ENCODE measurements around the gene MAP2K7.

Gene MAP2K7

DNA sequence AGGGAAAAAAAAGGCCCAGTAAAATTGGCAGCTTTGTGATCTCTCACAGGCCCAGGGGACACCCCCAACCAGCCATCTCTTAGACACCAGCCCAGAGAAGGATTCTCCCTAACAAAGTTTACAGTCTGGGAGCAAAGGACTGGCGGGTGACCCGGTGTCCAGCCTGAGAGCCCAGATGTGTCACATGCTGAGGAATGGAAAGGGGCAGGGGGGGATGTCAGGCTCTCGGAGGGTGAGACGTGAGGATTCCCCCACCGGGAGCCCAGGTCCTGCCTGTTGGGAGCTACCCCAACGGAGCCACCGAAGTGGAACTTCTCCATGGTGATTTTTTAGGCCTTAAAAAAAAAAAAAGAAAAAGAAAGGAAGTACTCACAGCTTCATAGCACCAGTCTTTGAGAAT lies 27.1 kb downstream of the MAP2K7 start:
- TF ChIP-seq CTCF (IDR thresholded peaks at IDR 0.05; ENCODE audit: control insufficient read depth, extremely low read depth, insufficient read depth): no peak
- DNase-seq (ENCODE audit: low read depth): no peak
- H3K4me3 ChIP-seq (ENCODE audit: low read depth, low read length): no peak overlapping the region

- no peak for DNase-seq (ENCODE audit: low read depth)
- no peak overlapping the region for H3K4me3 ChIP-seq (ENCODE audit: low read depth, low read length)
- TF ChIP-seq CTCF (IDR thresholded peaks at IDR 0.05; ENCODE audit: control insufficient read depth, extremely low read depth, insufficient read depth): no peak
Observed at GRCh38 chr19:7931221-7932061, 27.8 kb downstream of the MAP2K7 start.

DNA sequence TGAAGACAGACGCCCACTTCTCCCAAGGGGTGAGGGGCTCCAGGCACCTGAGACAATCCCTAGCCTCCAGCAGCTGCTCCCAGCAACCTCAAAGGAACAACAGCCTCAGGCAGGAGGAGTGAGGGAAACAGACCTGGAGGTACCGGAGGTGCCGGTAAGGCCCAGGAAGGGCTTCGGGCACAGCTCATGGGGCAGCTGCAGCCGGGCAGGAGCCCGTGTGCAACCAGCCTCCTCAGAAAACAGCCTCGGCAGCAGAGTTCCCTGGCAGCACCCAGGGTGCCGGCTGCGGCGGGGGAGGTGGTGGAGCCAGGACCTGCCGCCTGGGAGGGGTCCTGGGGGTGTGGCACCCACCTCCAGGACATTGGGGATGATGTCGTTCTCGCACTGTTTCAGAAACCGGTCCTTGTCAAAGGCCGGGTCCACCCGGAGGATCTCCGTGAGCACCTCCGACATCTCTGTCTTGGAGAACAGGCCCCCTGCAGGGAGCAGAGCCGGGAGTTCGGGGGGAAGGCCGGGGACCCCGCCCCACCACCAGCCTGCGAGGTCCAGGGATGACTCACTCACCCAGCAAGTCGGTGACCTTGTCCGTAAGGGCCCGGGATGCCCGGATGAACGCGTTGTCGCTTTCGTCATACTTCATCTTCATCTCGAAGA lies 28.7 kb downstream of the MAP2K7 start:
- TF ChIP-seq CTCF (IDR thresholded peaks at IDR 0.05; ENCODE audit: control insufficient read depth, extremely low read depth, insufficient read depth): no peak
- DNase-seq (ENCODE audit: low read depth): no peak
- H3K4me3 ChIP-seq (ENCODE audit: low read depth, low read length): no peak overlapping the region

GRCh38 chr19:7932930-7933300 lies 29.2 kb downstream of the MAP2K7 start:
- DNase-seq (ENCODE audit: low read depth): no peak
- no peak for TF ChIP-seq CTCF (IDR thresholded peaks at IDR 0.05; ENCODE audit: control insufficient read depth, extremely low read depth, insufficient read depth)
- H3K4me3 ChIP-seq (ENCODE audit: low read depth, low read length): no peak overlapping the region

DNA sequence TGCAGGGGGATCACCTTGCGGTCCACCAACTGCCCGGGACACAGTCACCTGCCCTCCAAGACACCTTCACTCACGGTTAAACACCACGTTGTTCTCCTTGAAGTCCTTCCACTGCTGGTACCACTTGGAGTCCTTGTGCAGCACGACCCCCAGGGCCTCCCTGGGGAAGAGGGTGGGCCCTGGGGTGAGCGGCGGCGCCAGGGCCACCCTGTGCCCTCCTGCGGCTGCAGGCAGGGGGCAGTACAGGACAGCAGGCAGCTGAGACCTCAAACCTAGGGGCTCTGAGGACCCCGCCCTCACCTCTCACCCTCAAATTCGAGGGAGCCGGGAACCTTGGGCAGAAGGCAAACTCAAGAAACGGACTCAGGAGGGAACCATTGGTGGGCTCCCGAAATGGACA lies 29.7 kb downstream of the MAP2K7 start:
- H3K4me3 ChIP-seq (ENCODE audit: low read depth, low read length): no peak overlapping the region
- DNase-seq (ENCODE audit: low read depth): no peak
- TF ChIP-seq CTCF (IDR thresholded peaks at IDR 0.05; ENCODE audit: control insufficient read depth, extremely low read depth, insufficient read depth): peak; percentile 20; the same call in 1 of the 2 replicates

DNA sequence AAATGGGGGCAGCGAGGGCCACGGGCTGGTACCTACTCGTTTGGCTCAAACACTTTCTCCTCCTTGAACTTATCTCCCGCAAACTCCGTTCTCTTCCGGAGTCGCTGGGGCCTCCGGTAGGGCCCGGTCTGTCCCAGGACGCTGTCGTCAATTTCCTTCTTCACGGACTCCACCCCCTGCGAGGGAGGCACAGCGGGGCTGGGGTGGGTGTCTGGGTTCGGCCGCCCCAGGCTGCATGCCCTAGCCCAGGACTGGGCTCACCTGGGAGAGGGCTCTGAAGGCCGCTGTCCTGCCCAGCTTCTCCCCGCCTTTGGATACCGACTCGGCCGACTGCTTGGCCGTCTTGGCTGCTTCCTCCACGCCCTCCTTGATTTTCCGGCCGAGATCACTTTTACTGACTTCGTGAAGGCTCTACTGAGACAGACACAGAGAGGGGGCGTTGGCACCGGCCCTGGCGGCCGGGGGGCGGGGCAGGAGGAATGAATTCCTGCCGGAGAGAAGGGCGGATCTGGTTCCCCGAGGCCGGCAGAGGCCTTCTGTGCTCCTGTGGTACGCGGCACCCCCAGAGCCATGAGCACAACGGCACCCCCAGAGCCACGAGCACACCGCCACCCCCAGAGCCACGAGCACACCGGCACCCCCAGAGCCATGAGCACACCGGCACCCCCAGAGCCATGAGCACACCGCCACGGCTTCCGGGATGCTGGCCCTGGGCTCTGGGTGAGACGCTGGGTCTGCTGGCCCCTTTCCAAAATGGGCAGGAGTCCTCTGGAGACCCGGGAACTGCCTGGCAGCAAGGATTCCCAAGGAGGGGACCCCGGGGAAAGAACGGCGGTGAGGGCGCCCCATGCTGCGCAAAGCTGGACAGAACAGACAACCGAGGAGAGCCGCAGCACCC lies 30.4 kb downstream of the MAP2K7 start:
- DNase-seq (ENCODE audit: low read depth): no peak
- TF ChIP-seq CTCF (IDR thresholded peaks at IDR 0.05; ENCODE audit: control insufficient read depth, extremely low read depth, insufficient read depth): no peak
- no peak overlapping the region for H3K4me3 ChIP-seq (ENCODE audit: low read depth, low read length)
